PC-9 (cell line): ENCODE measurements around the gene RHOA.

Experiments
- EZH2 ChIP-seq: fragments of 200-600 bp; sonication (generic); IDR thresholded peaks from 2 replicates; pipeline ENCODE4 v1.8.0; 2017; ENCODE audit warnings: antibody characterized with exemption, low read depth
- TF ChIP-seq, protein P1 (sequence below): fragments of 200-600 bp; sonication (generic); conservative IDR thresholded peaks from 2 replicates; pipeline ENCODE4 v1.6.1; 2017; ENCODE audit warnings: mixed run types, antibody characterized with exemption, mild to moderate bottlenecking, moderate library complexity

DNA sequence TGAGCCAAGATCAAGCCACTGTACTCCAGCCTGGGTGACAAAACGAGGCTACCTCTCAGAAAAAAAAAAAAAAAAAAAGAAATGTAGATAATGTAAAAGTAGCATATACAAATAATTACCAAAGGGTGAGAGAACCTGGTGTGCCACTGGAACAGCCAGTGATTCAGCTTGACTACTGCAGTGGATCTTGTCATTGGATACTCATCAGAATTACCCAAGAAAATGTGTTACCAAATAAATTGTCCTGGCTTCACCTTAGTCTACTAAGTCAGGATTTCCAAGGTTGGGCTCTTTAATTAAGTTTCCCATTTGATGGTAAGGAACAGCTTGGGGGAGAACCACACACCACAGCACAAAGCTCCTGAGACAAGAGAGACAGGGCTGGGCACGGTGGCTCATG, 15.8 kb upstream of the RHOA start:
- TF ChIP-seq, protein P1, sequence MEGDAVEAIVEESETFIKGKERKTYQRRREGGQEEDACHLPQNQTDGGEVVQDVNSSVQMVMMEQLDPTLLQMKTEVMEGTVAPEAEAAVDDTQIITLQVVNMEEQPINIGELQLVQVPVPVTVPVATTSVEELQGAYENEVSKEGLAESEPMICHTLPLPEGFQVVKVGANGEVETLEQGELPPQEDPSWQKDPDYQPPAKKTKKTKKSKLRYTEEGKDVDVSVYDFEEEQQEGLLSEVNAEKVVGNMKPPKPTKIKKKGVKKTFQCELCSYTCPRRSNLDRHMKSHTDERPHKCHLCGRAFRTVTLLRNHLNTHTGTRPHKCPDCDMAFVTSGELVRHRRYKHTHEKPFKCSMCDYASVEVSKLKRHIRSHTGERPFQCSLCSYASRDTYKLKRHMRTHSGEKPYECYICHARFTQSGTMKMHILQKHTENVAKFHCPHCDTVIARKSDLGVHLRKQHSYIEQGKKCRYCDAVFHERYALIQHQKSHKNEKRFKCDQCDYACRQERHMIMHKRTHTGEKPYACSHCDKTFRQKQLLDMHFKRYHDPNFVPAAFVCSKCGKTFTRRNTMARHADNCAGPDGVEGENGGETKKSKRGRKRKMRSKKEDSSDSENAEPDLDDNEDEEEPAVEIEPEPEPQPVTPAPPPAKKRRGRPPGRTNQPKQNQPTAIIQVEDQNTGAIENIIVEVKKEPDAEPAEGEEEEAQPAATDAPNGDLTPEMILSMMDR = no peak
- no peak for TF ChIP-seq EZH2
